ENCODE data around the gene IL27RA. TPM values are rescaled to one million over a fixed set of nuclear protein-coding genes. Genes with fewer than 3 reads are reported as not detected.

Gene IL27RA
- total RNA-seq, 4 donors from 2014 or later: 1.0 to 10.0 (median 3.7) TPM

DNA sequence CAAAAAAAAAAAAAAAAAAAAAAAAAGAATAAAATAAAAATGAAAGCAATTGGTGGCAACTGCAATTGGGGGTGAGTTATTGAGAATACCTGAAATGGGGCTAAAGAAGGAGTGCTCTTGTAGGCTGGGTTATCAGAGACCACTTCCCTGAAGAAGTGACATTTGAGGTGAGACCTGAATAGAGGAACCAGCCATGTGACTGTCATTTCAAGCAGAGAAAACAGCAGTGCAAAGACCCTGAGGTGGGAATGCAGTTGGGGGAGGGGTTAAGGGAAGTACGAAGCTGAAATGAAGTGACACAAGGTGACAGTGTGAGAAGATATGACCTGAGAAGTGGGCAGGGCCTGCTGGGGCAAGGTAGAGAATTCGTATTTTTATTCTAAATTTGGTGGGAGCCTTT, 34.6 kb downstream of the IL27RA start:
- TF ChIP-seq, protein P1, sequence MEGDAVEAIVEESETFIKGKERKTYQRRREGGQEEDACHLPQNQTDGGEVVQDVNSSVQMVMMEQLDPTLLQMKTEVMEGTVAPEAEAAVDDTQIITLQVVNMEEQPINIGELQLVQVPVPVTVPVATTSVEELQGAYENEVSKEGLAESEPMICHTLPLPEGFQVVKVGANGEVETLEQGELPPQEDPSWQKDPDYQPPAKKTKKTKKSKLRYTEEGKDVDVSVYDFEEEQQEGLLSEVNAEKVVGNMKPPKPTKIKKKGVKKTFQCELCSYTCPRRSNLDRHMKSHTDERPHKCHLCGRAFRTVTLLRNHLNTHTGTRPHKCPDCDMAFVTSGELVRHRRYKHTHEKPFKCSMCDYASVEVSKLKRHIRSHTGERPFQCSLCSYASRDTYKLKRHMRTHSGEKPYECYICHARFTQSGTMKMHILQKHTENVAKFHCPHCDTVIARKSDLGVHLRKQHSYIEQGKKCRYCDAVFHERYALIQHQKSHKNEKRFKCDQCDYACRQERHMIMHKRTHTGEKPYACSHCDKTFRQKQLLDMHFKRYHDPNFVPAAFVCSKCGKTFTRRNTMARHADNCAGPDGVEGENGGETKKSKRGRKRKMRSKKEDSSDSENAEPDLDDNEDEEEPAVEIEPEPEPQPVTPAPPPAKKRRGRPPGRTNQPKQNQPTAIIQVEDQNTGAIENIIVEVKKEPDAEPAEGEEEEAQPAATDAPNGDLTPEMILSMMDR (IDR thresholded peaks at IDR 0.05): no peak
- TF ChIP-seq POLR2A (IDR thresholded peaks at IDR 0.05): no peak
- no peak overlapping the region for H3K4me3 ChIP-seq
- intact Hi-C loops (cut with DNase I; ENCODE audit: low total_unique reads): no loop called here

GRCh38 chr19:14070268-14071050, 38.9 kb downstream of the IL27RA start:
- H3K36me3 ChIP-seq: no peaks in the 10 kb centered on the region
- H3K9me3 ChIP-seq: no peaks in the 10 kb centered on the region
- H3K4me1 ChIP-seq: peaks cover 0 to 4% of the 10 kb centered on the region in 2 donors
- no peak for TF ChIP-seq POLR2A (IDR thresholded peaks at IDR 0.05)
- TF ChIP-seq, protein P1 (IDR thresholded peaks at IDR 0.05): no peak
- H3K27me3 ChIP-seq: no peaks in the 10 kb centered on the region
- no peak for DNase-seq
- intact Hi-C loops (cut with DNase I; ENCODE audit: low total_unique reads): loop anchor here (5.0 kb wide), 1 partner anchor 473 kb away; no protein-coding TSS in a partner anchor
- H3K27ac ChIP-seq: no peak overlapping the region
- H3K4me3 ChIP-seq: no peak overlapping the region

More for the DNA sequence above, 34.6 kb downstream of the IL27RA start:
- DNase-seq: no peak
- no peak overlapping the region for H3K27ac ChIP-seq
- H3K36me3 ChIP-seq: no peaks in the 10 kb centered on the region
- H3K4me1 ChIP-seq: no peaks in the 10 kb centered on the region
- no peaks in the 10 kb centered on the region for H3K9me3 ChIP-seq
- H3K27me3 ChIP-seq: no peaks in the 10 kb centered on the region

GRCh38 chr19:14072535-14073260, 41.1 kb downstream of the IL27RA start, which contains the start of gene MISP3:
Gene MISP3 (plus strand): TSS chr19:14072786. CDS start chr19:14073310, 524 bp downstream.
- Histone ChIP-seq H3K9me3 (no peaks in the 10 kb centered on the region), H3K4me3 (peak within 1 kb of the TSS; percentile 41 to 59), H3K27ac (peak within 1 kb of the TSS; percentile 83 to 89), H3K4me1 (peaks cover 0 to 4% of the 10 kb centered on the region in 2 donors), H3K36me3 (no peaks in the 10 kb centered on the region), H3K27me3 (no peaks in the 10 kb centered on the region)
- TF ChIP-seq, protein P1 (IDR thresholded peaks at IDR 0.05): peak in 1 of 4 experiments; percentile 5
- no peak for TF ChIP-seq POLR2A (IDR thresholded peaks at IDR 0.05)
- peak in 1 of 2 donors; percentile 35 for DNase-seq
- intact Hi-C loops (cut with DNase I; ENCODE audit: low total_unique reads): loop anchor here (2.0 to 5.0 kb wide), 2 partner anchors 188 to 475 kb away; no protein-coding TSS in a partner anchor

- no peaks in the 10 kb centered on the region for H3K36me3 ChIP-seq
- peak in 1 of 2 donors; percentile 53 for TF ChIP-seq POLR2A (IDR thresholded peaks at IDR 0.05)
- TF ChIP-seq, protein P1 (IDR thresholded peaks at IDR 0.05): peak in 3 of 4 experiments; percentile 64 to 97 (median 93)
- H3K4me3 ChIP-seq: peak overlapping the region; percentile 41 to 59
- H3K27ac ChIP-seq: peak overlapping the region; percentile 83 to 89
- no peaks in the 10 kb centered on the region for H3K27me3 ChIP-seq
- no peaks in the 10 kb centered on the region for H3K9me3 ChIP-seq
- DNase-seq: peak; percentile 51 to 69
- H3K4me1 ChIP-seq: peaks cover 0 to 4% of the 10 kb centered on the region in 2 donors
- intact Hi-C loops (cut with DNase I; ENCODE audit: low total_unique reads): loop anchor here (2.0 to 5.0 kb wide), 2 partner anchors 189 to 476 kb away; no protein-coding TSS in a partner anchor
These were observed 41.8 kb downstream of the IL27RA start for GRCh38 chr19:14073261-14073924.

Data from uterus (tissue), 4 donors.